Measurements from ENCODE around the gene BAZ1B. TPM values are rescaled to one million over a fixed set of nuclear protein-coding genes. Genes with fewer than 3 reads are reported as not detected.

The BAZ1B gene
- total and polyA plus RNA-seq, 2 of the 4 experiments (the other 2 are of a cell fraction): 20.2 to 45.0 TPM

GRCh38 chr7:73449422-73449821 is 72.7 kb downstream of the BAZ1B start:
- H3K9me1 ChIP-seq (ENCODE audit: insufficient read depth, low read length): no peaks in the 10 kb centered on the region
- H3K36me3 ChIP-seq (ENCODE audit: control insufficient read depth, insufficient read depth, low read length): peaks cover 51% of the 10 kb centered on the region
- H2BK20ac ChIP-seq (ENCODE audit: low read depth, low read length): no peak overlapping the region
- H2BK5ac ChIP-seq (ENCODE audit: low read depth, low read length, poor library complexity, severe bottlenecking): no peak overlapping the region
- ATAC-seq (ENCODE audit: low read depth) (no peak), DNase-seq (no peak)
- H3K56ac ChIP-seq (ENCODE audit: extremely low read depth, insufficient read depth, low read length): no peak overlapping the region
- no peak overlapping the region for H2BK15ac ChIP-seq (ENCODE audit: low read depth, low read length)
- no peak overlapping the region for H3K14ac ChIP-seq (replicated peaks; ENCODE audit: low read depth, low read length)
- dilution Hi-C loops (cut with HindIII; ENCODE audit: low sequenced_read_pairs, unreplicated experiment) (no loop called here), in situ Hi-C loops (cut with MboI; ENCODE audit: low sequenced_read_pairs) (no loop called here), intact Hi-C loops (cut with micrococcal nuclease) (no loop called here)
- no TSS peak for BruUV-seq (replicated peaks)
- H3K4ac ChIP-seq (ENCODE audit: low read depth, low read length): no peak overlapping the region
- no peak overlapping the region for H4K91ac ChIP-seq (ENCODE audit: insufficient read depth, low read depth, low read length)
- ChIA-PET CTCF (interaction anchor here (0.8 kb wide), 1 partner anchor 8 kb away, joined by 3 read pairs; no protein-coding TSS in a partner anchor), POLR2A (ENCODE audit: unreplicated experiment) (no interaction called here)
- no peaks in the 10 kb centered on the region for H3K9me3 ChIP-seq (ENCODE audit: control insufficient read depth, insufficient read depth, low read length)
- H3K4me2 ChIP-seq (ENCODE audit: low read depth, low read length): no peak overlapping the region
- H3K4me1 ChIP-seq (ENCODE audit: control insufficient read depth, insufficient read depth, low read length): peaks cover 11% of the 10 kb centered on the region
- H2AK9ac ChIP-seq (replicated peaks; ENCODE audit: low read depth, low read length, poor library complexity): no peak overlapping the region
- H3K9ac ChIP-seq (ENCODE audit: low read depth, low read length): no peak overlapping the region
- H3K27me3 ChIP-seq (ENCODE audit: control insufficient read depth, insufficient read depth, low read length): no peaks in the 10 kb centered on the region
- H3K79me1 ChIP-seq (ENCODE audit: low read depth in 1 of 2, low read length in 2 of 2): peaks cover 25 to 60% of the 10 kb centered on the region in 2 experiments
- H2BK120ac ChIP-seq (ENCODE audit: low read depth, low read length): no peak overlapping the region
- WGBS, 2 experiments (ENCODE audit: extremely low coverage in 2 of 2, insufficient read length in 1 of 2): no CpG with 5 or more reads among the region's 5 CpGs
- H3K18ac ChIP-seq (ENCODE audit: low read depth, low read length): no peak overlapping the region
- H2AK5ac ChIP-seq (ENCODE audit: low read depth, low read length): no peak overlapping the region
- H2AFZ ChIP-seq (replicated peaks; ENCODE audit: low read length, poor library complexity): no peak overlapping the region
- TF ChIP-seq BHLHE40 (IDR thresholded peaks at IDR 0.05; ENCODE audit: low read depth, low read length) (no peak), MXI1 (IDR thresholded peaks at IDR 0.05; ENCODE audit: borderline replicate concordance, low read depth, low read length) (no peak), RAD21 (IDR thresholded peaks at IDR 0.05; ENCODE audit: low read length) (no peak), NFE2L2 (IDR thresholded peaks at IDR 0.05; ENCODE audit: low read depth, low read length) (no peak), FOS (IDR thresholded peaks at IDR 0.05; ENCODE audit: low read depth, low read length) (no peak), SMC3 (IDR thresholded peaks at IDR 0.05; ENCODE audit: low read depth, low read length) (no peak), ELK1 (IDR thresholded peaks at IDR 0.05; ENCODE audit: borderline replicate concordance, low read depth, low read length) (no peak), MAFK (IDR thresholded peaks at IDR 0.05; ENCODE audit: low read depth, low read length) (no peak), CHD1 (IDR thresholded peaks at IDR 0.05; ENCODE audit: low read depth, low read length) (no peak), CEBPB (IDR thresholded peaks at IDR 0.05; ENCODE audit: low read depth, low read length) (no peak), CTCF (conservative IDR thresholded peaks at IDR 0.05; ENCODE audit: low read depth, low read length) (no peak), RFX5 (IDR thresholded peaks at IDR 0.05; ENCODE audit: low read depth, low read length) (no peak)
- no peak overlapping the region for H4K8ac ChIP-seq (ENCODE audit: low read depth in 2 of 2, low read length in 2 of 2)
- no peak overlapping the region for H3K27ac ChIP-seq (ENCODE audit: insufficient read depth, low read length)
- no peak overlapping the region for H3K23ac ChIP-seq (ENCODE audit: low read depth, low read length)
- no peak overlapping the region for H3K4me3 ChIP-seq (ENCODE audit: insufficient read depth, low read depth, low read length)
- H4K20me1 ChIP-seq (ENCODE audit: insufficient read depth, low read length): peaks cover 18% of the 10 kb centered on the region
- no peak overlapping the region for H4K5ac ChIP-seq (ENCODE audit: low read depth, low read length)
